T follicular helper cell (primary cell): ENCODE measurements around the gene TRPM1.

Experiments used
- DNase-seq: peaks from one replicate; pipeline ENCODE4 v3.0.0-alpha.2; 2020; ENCODE audit warnings: low read depth

The TRPM1 gene

GRCh38 chr15:31083370-31083780, 18.1 kb downstream of the TRPM1 start:
- DNase-seq, result no peak

- no peak for DNase-seq
These were observed 18.7 kb downstream of the TRPM1 start for GRCh38 chr15:31082771-31083369.

- DNase-seq, result no peak
These were observed 19.8 kb downstream of the TRPM1 start for GRCh38 chr15:31081588-31082250.

GRCh38 chr15:31081056-31081455, 20.5 kb downstream of the TRPM1 start:
- no peak for DNase-seq

- DNase-seq, result no peak
These were observed 20.9 kb downstream of the TRPM1 start for GRCh38 chr15:31080591-31081014.

GRCh38 chr15:31079519-31079918, 22.0 kb downstream of the TRPM1 start:
- no peak for DNase-seq

GRCh38 chr15:31078471-31078870, 23.1 kb downstream of the TRPM1 start:
- DNase-seq, result no peak

- DNase-seq, result no peak
These were observed 23.6 kb downstream of the TRPM1 start for GRCh38 chr15:31077941-31078340.

GRCh38 chr15:31077181-31077580, 24.3 kb downstream of the TRPM1 start:
- DNase-seq, result no peak

GRCh38 chr15:31074321-31074720, 27.2 kb downstream of the TRPM1 start:
- DNase-seq, result no peak

- no peak for DNase-seq
These were observed 30.7 kb downstream of the TRPM1 start for GRCh38 chr15:31070867-31071266.

GRCh38 chr15:31069360-31070000, 32.0 kb downstream of the TRPM1 start:
- no peak for DNase-seq

- no peak for DNase-seq
These were observed 33.5 kb downstream of the TRPM1 start for GRCh38 chr15:31067890-31068603.

GRCh38 chr15:31065824-31066223, 35.7 kb downstream of the TRPM1 start:
- no peak for DNase-seq

GRCh38 chr15:31062911-31063310, 38.6 kb downstream of the TRPM1 start:
- no peak for DNase-seq

- no peak for DNase-seq
These were observed 39.1 kb downstream of the TRPM1 start for GRCh38 chr15:31062310-31062847.

GRCh38 chr15:31060429-31061140, 40.9 kb downstream of the TRPM1 start:
- DNase-seq, result no peak

- DNase-seq, result no peak
These were observed 43.1 kb downstream of the TRPM1 start for GRCh38 chr15:31058236-31058962.

- no peak for DNase-seq
These were observed 49.9 kb downstream of the TRPM1 start for GRCh38 chr15:31051496-31052080.

GRCh38 chr15:31050953-31051352, 50.6 kb downstream of the TRPM1 start:
- no peak for DNase-seq
